SK-N-MC (cell line): Measurements from ENCODE around the gene GMPS.

Source experiments
- DNase-seq: peaks from one replicate; pipeline ENCODE4 v3.0.0-alpha.2; 2011; ENCODE audit warnings: low read depth, low spot score
- H3K27ac ChIP-seq: fragments of 200-600 bp; sonication (generic); 2 replicates; pipeline ENCODE4 v1.5.1; 2016; ENCODE audit warnings: mixed run types
- H3K36me3 ChIP-seq: fragments of 200-600 bp; sonication (generic); 2 replicates; pipeline ENCODE4 v1.6.1; 2017; ENCODE audit warnings: antibody characterized with exemption, low read length, mixed read lengths; ENCODE audit not compliant: insufficient read depth
- H3K4me3 ChIP-seq: fragments of 200-600 bp; sonication (generic); 2 replicates; pipeline ENCODE4 v1.5.1; 2016
- H3K9ac ChIP-seq: fragments of 200-600 bp; sonication (generic); 2 replicates; pipeline ENCODE4 v1.8.0; 2017; ENCODE audit warnings: mixed run types, mixed read lengths; ENCODE audit not compliant: insufficient read length
- H3K9me3 ChIP-seq: fragments of 200-600 bp; sonication (generic); 2 replicates; pipeline ENCODE4 v1.6.1; 2017; ENCODE audit warnings: low read depth, mild to moderate bottlenecking, antibody characterized with exemption, low read length, moderate library complexity, mixed read lengths
- EZH2 ChIP-seq: fragments of 200-600 bp; sonication (generic); IDR thresholded peaks from one replicate; pipeline ENCODE4 v1.6.1; 2017; ENCODE audit warnings: antibody characterized with exemption
- FOXP2 ChIP-seq: optimal IDR thresholded peaks from 2 replicates; pipeline ENCODE3; 2011; ENCODE audit warnings: mild to moderate bottlenecking, moderate library complexity; ENCODE audit not compliant: insufficient read depth; ENCODE audit errors: extremely low read length, control extremely low read depth
- POLR2AphosphoS5 ChIP-seq: IDR thresholded peaks from 2 replicates; pipeline ENCODE4 v1.6.1; 2012; ENCODE audit warnings: mild to moderate bottlenecking, low read depth, low read length, borderline replicate concordance

The GMPS gene

DNA sequence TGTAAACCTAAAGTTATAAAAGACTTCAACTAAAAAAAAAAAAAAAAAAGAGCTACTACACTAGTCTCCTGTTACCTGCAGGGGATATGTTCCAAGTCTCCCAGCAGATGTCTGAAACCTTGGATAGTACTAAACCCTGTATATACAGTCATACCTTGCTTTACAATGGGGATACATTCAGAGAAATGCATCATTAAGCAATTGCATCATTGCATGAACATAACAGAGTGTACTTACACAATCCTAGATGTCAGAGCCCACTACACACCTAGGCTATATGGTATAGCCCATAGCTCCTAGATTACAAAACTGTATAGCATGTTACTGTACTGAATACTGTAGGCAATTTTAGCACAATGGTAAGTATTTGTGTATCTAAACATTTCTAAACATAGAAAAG is 119.1 kb downstream of the GMPS start:
- no peak for TF ChIP-seq FOXP2
- TF ChIP-seq EZH2 = no peak
- no peak for TF ChIP-seq POLR2AphosphoS5
- H3K36me3 ChIP-seq = no peaks in the 10 kb centered on the region
- H3K9ac ChIP-seq = no peak overlapping the region
- H3K4me3 ChIP-seq = no peak overlapping the region
- no peak for DNase-seq
- H3K9me3 ChIP-seq = no peaks in the 10 kb centered on the region
- no peak overlapping the region for H3K27ac ChIP-seq

DNA sequence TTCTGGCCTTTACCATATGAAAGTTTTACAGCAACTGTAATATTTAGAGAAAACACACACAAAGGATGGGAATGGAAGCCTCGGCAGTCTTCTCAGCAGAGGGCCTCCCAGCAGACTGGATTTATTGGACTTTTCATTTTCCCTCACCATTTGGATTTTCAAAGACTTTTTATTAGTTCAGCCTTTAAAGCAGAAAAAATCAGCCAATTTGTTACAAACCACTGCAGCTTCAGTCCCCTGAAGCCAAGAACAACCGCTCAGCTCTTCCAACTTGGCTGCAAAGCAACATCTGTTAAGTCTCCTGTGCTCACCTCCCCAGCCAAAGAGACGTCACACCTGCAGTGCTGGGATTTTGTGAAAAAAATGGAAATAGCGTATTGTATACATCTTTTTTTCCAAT is 120.8 kb downstream of the GMPS start:
- no peak overlapping the region for H3K27ac ChIP-seq
- H3K4me3 ChIP-seq = no peak overlapping the region
- H3K9me3 ChIP-seq = no peaks in the 10 kb centered on the region
- no peak overlapping the region for H3K9ac ChIP-seq
- no peak for DNase-seq
- H3K36me3 ChIP-seq = no peaks in the 10 kb centered on the region
- TF ChIP-seq FOXP2 = no peak
- TF ChIP-seq EZH2 = no peak
- no peak for TF ChIP-seq POLR2AphosphoS5

DNA sequence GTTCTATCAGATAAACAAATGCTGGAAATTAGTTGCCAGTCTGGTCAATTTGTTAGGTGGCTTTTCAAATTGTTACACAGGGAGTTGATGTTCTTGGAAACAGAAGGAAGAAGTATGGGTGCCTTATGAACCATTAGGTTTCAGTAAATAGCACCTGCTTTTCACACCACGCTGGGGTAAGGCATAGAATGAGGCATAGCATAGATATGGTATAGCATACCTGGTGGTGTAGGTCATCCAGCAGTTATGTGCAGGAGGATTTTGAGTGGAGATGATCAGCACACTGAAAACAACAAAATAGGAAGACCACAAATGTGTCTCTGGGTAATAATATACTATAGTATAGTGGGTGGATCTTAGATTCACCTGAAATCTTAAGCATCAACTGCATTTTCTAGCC is 121.4 kb downstream of the GMPS start:
- DNase-seq = no peak
- Histone ChIP-seq H3K36me3 (no peaks in the 10 kb centered on the region), H3K9ac (no peak overlapping the region), H3K9me3 (no peaks in the 10 kb centered on the region), H3K4me3 (no peak overlapping the region), H3K27ac (no peak overlapping the region)
- TF ChIP-seq FOXP2 (no peak), POLR2AphosphoS5 (no peak), EZH2 (no peak)
